ENCODE results near the gene SSTR5.
A peak's percentile ranks its signal among the peaks of the same experiment; 100 is the strongest.

Gene SSTR5

GRCh38 chr16:1047123-1047522 is 25.4 kb upstream of the SSTR5 start:
- no peak for TF ChIP-seq CTCF (IDR thresholded peaks at IDR 0.05; ENCODE audit: low read depth, low read length)
- Histone ChIP-seq H3K36me3 (no peaks in the 10 kb centered on the region), H3K27me3 (ENCODE audit: insufficient read depth, low read depth, severe bottlenecking) (no peaks in the 10 kb centered on the region), H3K4me3 (ENCODE audit: low read depth, low read length) (no peak overlapping the region), H3K9me3 (ENCODE audit: severe bottlenecking) (peaks cover 2% of the 10 kb centered on the region), H3K27ac (no peak overlapping the region)
- no peak for DNase-seq

GRCh38 chr16:1047801-1048200 is 24.7 kb upstream of the SSTR5 start:
- DNase-seq: no peak
- TF ChIP-seq CTCF (IDR thresholded peaks at IDR 0.05; ENCODE audit: low read depth, low read length): no peak
- H3K36me3 ChIP-seq: no peaks in the 10 kb centered on the region
- no peak overlapping the region for H3K4me3 ChIP-seq (ENCODE audit: low read depth, low read length)
- peak overlapping the region; percentile 42 for H3K27ac ChIP-seq
- no peaks in the 10 kb centered on the region for H3K27me3 ChIP-seq (ENCODE audit: insufficient read depth, low read depth, severe bottlenecking)
- no peaks in the 10 kb centered on the region for H3K9me3 ChIP-seq (ENCODE audit: severe bottlenecking)

GRCh38 chr16:1048442-1049112 is 24.0 kb upstream of the SSTR5 start:
- Histone ChIP-seq H3K4me3 (ENCODE audit: low read depth, low read length) (no peak overlapping the region), H3K27ac (peak overlapping the region; percentile 58), H3K9me3 (ENCODE audit: severe bottlenecking) (no peaks in the 10 kb centered on the region), H3K36me3 (no peaks in the 10 kb centered on the region), H3K27me3 (ENCODE audit: insufficient read depth, low read depth, severe bottlenecking) (no peaks in the 10 kb centered on the region)
- peak; percentile 93 for DNase-seq
- no peak for TF ChIP-seq CTCF (IDR thresholded peaks at IDR 0.05; ENCODE audit: low read depth, low read length)

GRCh38 chr16:1049113-1049975 is 23.2 kb upstream of the SSTR5 start:
- Histone ChIP-seq H3K4me3 (ENCODE audit: low read depth, low read length) (no peak overlapping the region), H3K36me3 (no peaks in the 10 kb centered on the region), H3K27me3 (ENCODE audit: insufficient read depth, low read depth, severe bottlenecking) (no peaks in the 10 kb centered on the region), H3K27ac (peak overlapping the region; percentile 58), H3K9me3 (ENCODE audit: severe bottlenecking) (no peaks in the 10 kb centered on the region)
- no peak for DNase-seq
- no peak for TF ChIP-seq CTCF (IDR thresholded peaks at IDR 0.05; ENCODE audit: low read depth, low read length)

- Histone ChIP-seq H3K9me3 (ENCODE audit: severe bottlenecking) (no peaks in the 10 kb centered on the region), H3K36me3 (no peaks in the 10 kb centered on the region), H3K27ac (no peak overlapping the region), H3K27me3 (ENCODE audit: insufficient read depth, low read depth, severe bottlenecking) (no peaks in the 10 kb centered on the region), H3K4me3 (ENCODE audit: low read depth, low read length) (no peak overlapping the region)
- DNase-seq: no peak
- TF ChIP-seq CTCF (IDR thresholded peaks at IDR 0.05; ENCODE audit: low read depth, low read length): no peak
Observed at GRCh38 chr16:1049976-1050247, 22.6 kb upstream of the SSTR5 start.

Data from WERI-Rb-1 (cell line).